Vagina (tissue), 2 donors: ENCODE data around the gene TMEM39B.

ENCODE experiments used
- POLR2A ChIP-seq, 2 donors: fragments of 450-650 bp; IDR thresholded peaks; one replicate each; pipeline ENCODE4 v1.6.1; 2017; ENCODE audit warnings: antibody characterized with exemption in 2 of 2, mild to moderate bottlenecking in 2 of 2, moderate library complexity in 2 of 2
- POLR2AphosphoS5 ChIP-seq, 2 donors: sonication (generic); formaldehyde crosslinking; IDR thresholded peaks; one replicate each; pipeline ENCODE4 v1.9.0; 2017; ENCODE audit warnings: antibody characterized with exemption in 2 of 2, mild to moderate bottlenecking in 2 of 2, low read depth in 1 of 2; ENCODE audit not compliant: insufficient read depth in 1 of 2
- TF ChIP-seq, protein P1 (sequence below), 3 experiments: fragments of 450-650 bp in 2 of 3; fragments of 200-600 bp in 1 of 3; sonication (generic) in 1 of 3; IDR thresholded peaks; one replicate each; pipeline ENCODE4 v1.5.1; 2017 to 2019; ENCODE audit warnings: antibody characterized with exemption in 3 of 3, mild to moderate bottlenecking in 2 of 3, moderate library complexity in 2 of 3

- TF ChIP-seq, protein P1, sequence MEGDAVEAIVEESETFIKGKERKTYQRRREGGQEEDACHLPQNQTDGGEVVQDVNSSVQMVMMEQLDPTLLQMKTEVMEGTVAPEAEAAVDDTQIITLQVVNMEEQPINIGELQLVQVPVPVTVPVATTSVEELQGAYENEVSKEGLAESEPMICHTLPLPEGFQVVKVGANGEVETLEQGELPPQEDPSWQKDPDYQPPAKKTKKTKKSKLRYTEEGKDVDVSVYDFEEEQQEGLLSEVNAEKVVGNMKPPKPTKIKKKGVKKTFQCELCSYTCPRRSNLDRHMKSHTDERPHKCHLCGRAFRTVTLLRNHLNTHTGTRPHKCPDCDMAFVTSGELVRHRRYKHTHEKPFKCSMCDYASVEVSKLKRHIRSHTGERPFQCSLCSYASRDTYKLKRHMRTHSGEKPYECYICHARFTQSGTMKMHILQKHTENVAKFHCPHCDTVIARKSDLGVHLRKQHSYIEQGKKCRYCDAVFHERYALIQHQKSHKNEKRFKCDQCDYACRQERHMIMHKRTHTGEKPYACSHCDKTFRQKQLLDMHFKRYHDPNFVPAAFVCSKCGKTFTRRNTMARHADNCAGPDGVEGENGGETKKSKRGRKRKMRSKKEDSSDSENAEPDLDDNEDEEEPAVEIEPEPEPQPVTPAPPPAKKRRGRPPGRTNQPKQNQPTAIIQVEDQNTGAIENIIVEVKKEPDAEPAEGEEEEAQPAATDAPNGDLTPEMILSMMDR (IDR thresholded peaks at IDR 0.05): no peak
- no peak for TF ChIP-seq POLR2A (IDR thresholded peaks at IDR 0.05)
- TF ChIP-seq POLR2AphosphoS5 (IDR thresholded peaks at IDR 0.05; ENCODE audit: insufficient read depth in 1 of 2, low read depth in 1 of 2): no peak
Measured at GRCh38 chr1:32150847-32151246, 78.1 kb downstream of the TMEM39B start.
